ENCODE results near the gene CHN1. TPM values are rescaled to one million over a fixed set of nuclear protein-coding genes. Genes with fewer than 3 reads are reported as not detected.

Gene CHN1
- total RNA-seq, 4 donors from 2014 or later: 11.8 to 56.7 (median 18.1) TPM

DNA sequence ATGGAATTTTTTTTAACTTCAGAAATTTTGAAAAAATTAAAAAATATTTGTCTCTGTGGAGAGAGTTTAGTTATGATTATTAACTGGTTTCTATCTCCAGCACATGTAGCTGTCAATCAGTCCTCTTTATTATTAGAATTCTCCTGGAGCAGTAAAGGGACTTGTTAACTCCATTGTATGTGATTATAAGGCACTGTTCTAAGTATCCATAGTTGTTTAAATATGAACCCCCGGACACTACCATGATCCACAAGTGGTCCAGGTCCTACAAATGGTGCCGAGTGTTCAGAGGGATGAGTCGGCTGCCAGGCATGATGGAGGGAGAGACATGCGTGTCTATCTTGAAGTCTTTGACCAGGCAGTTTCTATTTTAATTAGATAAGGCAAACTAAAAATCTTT is 241.4 kb downstream of the CHN1 start:
- intact Hi-C loops (cut with DNase I; ENCODE audit: low total_unique reads): no loop called here
- no peak overlapping the region for H3K4me3 ChIP-seq
- DNase-seq: no peak
- H3K27ac ChIP-seq: no peak overlapping the region
- H3K9me3 ChIP-seq: no peaks in the 10 kb centered on the region
- no peaks in the 10 kb centered on the region for H3K27me3 ChIP-seq
- TF ChIP-seq, protein P1, sequence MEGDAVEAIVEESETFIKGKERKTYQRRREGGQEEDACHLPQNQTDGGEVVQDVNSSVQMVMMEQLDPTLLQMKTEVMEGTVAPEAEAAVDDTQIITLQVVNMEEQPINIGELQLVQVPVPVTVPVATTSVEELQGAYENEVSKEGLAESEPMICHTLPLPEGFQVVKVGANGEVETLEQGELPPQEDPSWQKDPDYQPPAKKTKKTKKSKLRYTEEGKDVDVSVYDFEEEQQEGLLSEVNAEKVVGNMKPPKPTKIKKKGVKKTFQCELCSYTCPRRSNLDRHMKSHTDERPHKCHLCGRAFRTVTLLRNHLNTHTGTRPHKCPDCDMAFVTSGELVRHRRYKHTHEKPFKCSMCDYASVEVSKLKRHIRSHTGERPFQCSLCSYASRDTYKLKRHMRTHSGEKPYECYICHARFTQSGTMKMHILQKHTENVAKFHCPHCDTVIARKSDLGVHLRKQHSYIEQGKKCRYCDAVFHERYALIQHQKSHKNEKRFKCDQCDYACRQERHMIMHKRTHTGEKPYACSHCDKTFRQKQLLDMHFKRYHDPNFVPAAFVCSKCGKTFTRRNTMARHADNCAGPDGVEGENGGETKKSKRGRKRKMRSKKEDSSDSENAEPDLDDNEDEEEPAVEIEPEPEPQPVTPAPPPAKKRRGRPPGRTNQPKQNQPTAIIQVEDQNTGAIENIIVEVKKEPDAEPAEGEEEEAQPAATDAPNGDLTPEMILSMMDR (IDR thresholded peaks at IDR 0.05): no peak
- TF ChIP-seq POLR2A (IDR thresholded peaks at IDR 0.05): no peak
- no peaks in the 10 kb centered on the region for H3K4me1 ChIP-seq
- H3K36me3 ChIP-seq: no peaks in the 10 kb centered on the region

GRCh38 chr2:174762464-174762863 is 242.7 kb downstream of the CHN1 start:
- Histone ChIP-seq H3K9me3 (no peaks in the 10 kb centered on the region), H3K27me3 (no peaks in the 10 kb centered on the region), H3K36me3 (no peaks in the 10 kb centered on the region), H3K4me3 (no peak overlapping the region), H3K27ac (no peak overlapping the region), H3K4me1 (no peaks in the 10 kb centered on the region)
- DNase-seq: no peak
- intact Hi-C loops (cut with DNase I; ENCODE audit: low total_unique reads): no loop called here
- TF ChIP-seq, protein P1 (IDR thresholded peaks at IDR 0.05): no peak
- TF ChIP-seq POLR2A (IDR thresholded peaks at IDR 0.05): no peak

DNA sequence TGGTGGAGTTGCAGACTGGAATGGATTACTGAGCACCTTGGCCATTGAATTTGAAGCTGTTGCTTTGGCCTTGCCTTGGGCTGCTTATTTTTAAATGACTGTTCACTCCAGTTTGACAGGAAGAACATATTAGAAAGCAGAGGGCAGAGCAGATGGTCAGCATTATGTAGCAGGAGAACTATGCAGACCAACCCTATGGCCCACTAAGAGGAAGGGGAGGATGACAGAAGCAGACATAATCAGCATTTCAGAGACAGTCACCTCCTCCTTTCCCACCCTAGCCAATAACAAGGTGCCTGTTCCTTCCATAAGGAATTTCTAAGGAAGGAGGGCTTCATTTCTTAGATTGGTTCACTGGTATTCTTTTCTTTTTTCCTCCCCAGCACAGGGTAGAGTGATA is 243.3 kb downstream of the CHN1 start:
- H3K27me3 ChIP-seq: no peaks in the 10 kb centered on the region
- H3K36me3 ChIP-seq: no peaks in the 10 kb centered on the region
- intact Hi-C loops (cut with DNase I; ENCODE audit: low total_unique reads): no loop called here
- H3K9me3 ChIP-seq: no peaks in the 10 kb centered on the region
- no peak overlapping the region for H3K27ac ChIP-seq
- no peak for TF ChIP-seq POLR2A (IDR thresholded peaks at IDR 0.05)
- DNase-seq: no peak
- no peaks in the 10 kb centered on the region for H3K4me1 ChIP-seq
- H3K4me3 ChIP-seq: no peak overlapping the region

DNA sequence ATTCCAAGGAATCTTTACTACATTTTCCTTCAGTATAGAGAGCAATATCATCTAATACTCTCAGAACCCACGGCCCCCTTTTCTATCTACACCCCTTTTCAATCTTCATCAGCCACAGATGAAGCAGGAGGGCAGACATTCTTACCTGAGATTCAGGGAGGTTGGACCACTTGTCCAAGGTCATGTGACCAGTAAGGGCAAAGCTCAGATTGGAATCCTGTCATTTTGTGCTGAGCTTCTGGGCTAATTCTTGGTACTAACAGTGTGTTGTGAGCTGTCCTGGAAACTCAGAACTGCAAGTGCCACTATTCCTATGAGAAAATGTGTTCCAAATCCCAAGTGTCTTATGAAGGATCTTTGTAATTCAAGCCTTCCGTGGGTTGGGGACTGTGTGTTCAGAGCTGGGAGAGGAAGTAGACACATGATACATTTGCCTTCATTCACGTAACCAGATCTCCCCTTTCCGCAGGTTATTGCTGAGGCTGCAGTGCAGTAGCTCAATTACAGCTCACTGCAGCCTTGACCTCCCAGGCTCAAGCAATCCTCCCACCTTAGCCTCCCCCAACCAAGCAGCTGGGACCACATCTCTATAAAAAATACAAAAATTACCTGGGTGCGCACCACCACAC is 244.2 kb downstream of the CHN1 start:
- Histone ChIP-seq H3K27ac (no peak overlapping the region), H3K4me1 (no peaks in the 10 kb centered on the region), H3K36me3 (no peaks in the 10 kb centered on the region), H3K4me3 (no peak overlapping the region), H3K9me3 (no peaks in the 10 kb centered on the region), H3K27me3 (no peaks in the 10 kb centered on the region)
- intact Hi-C loops (cut with DNase I; ENCODE audit: low total_unique reads): no loop called here
- no peak for DNase-seq
- TF ChIP-seq, protein P1 (IDR thresholded peaks at IDR 0.05): no peak
- no peak for TF ChIP-seq POLR2A (IDR thresholded peaks at IDR 0.05)

GRCh38 chr2:174759381-174760065 is 245.7 kb downstream of the CHN1 start:
- H3K27me3 ChIP-seq: no peaks in the 10 kb centered on the region
- intact Hi-C loops (cut with DNase I; ENCODE audit: low total_unique reads): no loop called here
- H3K4me1 ChIP-seq: no peaks in the 10 kb centered on the region
- TF ChIP-seq, protein P1 (IDR thresholded peaks at IDR 0.05): no peak
- TF ChIP-seq POLR2A (IDR thresholded peaks at IDR 0.05): no peak
- no peaks in the 10 kb centered on the region for H3K36me3 ChIP-seq
- H3K9me3 ChIP-seq: no peaks in the 10 kb centered on the region
- H3K27ac ChIP-seq: no peak overlapping the region
- H3K4me3 ChIP-seq: no peak overlapping the region
- no peak for DNase-seq
